HepG2 (cell line): Measurements from ENCODE around the gene ABHD4. TPM values are rescaled to one million over a fixed set of nuclear protein-coding genes. Genes with fewer than 3 reads are reported as not detected.
A peak's percentile ranks its signal among the peaks of the same experiment; 100 is the strongest.

Experiments
- AHR ChIP-seq: IDR thresholded peaks from 2 replicates; pipeline ENCODE4 v1.6.1; 2018; ENCODE audit warnings: missing genetic modification reagents, missing compliant biosample characterization
- EED ChIP-seq: sonication (generic); formaldehyde crosslinking; IDR thresholded peaks from 2 replicates; pipeline ENCODE4 v1.5.0; 2020; ENCODE audit warnings: mild to moderate bottlenecking, missing genetic modification reagents
- ELF1 ChIP-seq: sonication (generic); formaldehyde crosslinking; IDR thresholded peaks from 2 replicates; pipeline ENCODE4 v1.4.0; 2020; ENCODE audit warnings: missing genetic modification reagents
- HCFC1 ChIP-seq: fragments of 150-350 bp; IDR thresholded peaks from 2 replicates; pipeline ENCODE4 v1.6.1; 2014; ENCODE audit warnings: low read depth, low read length
- PAX8 ChIP-seq: sonication (generic); formaldehyde crosslinking; IDR thresholded peaks from 2 replicates; pipeline ENCODE4 v1.8.0; 2022; ENCODE audit warnings: mild to moderate bottlenecking, missing genetic modification reagents, borderline replicate concordance
- SP5 ChIP-seq: IDR thresholded peaks from 2 replicates; pipeline ENCODE4 v1.6.1; 2016; ENCODE audit warnings: low read depth, borderline replicate concordance
- ZNF124 ChIP-seq: sonication (generic); formaldehyde crosslinking; IDR thresholded peaks from 2 replicates; pipeline ENCODE4 v1.4.0; 2020; ENCODE audit warnings: missing genetic modification reagents
- ZNF263 ChIP-seq: sonication (generic); formaldehyde crosslinking; IDR thresholded peaks from 2 replicates; pipeline ENCODE4 v1.4.0; 2020; ENCODE audit warnings: missing genetic modification reagents
- ZNF44 ChIP-seq: sonication (generic); formaldehyde crosslinking; IDR thresholded peaks from 2 replicates; pipeline ENCODE4 v1.5.1; 2020; ENCODE audit warnings: mild to moderate bottlenecking, missing genetic modification reagents
- ZNF441 ChIP-seq: sonication (generic); formaldehyde crosslinking; IDR thresholded peaks from 2 replicates; pipeline ENCODE4 v1.7.0; 2021; ENCODE audit warnings: missing genetic modification reagents, borderline replicate concordance
- ZNF781 ChIP-seq: sonication (generic); formaldehyde crosslinking; IDR thresholded peaks from 2 replicates; pipeline ENCODE4 v1.5.1; 2020; ENCODE audit warnings: borderline replicate concordance, mild to moderate bottlenecking, missing genetic modification reagents; ENCODE audit errors: not compliant biosample characterization
- ZNF879 ChIP-seq: sonication (generic); formaldehyde crosslinking; IDR thresholded peaks from 2 replicates; pipeline ENCODE4 v1.8.1; 2023; ENCODE audit warnings: missing genetic modification reagents
- polyA plus RNA-seq, 8 experiments: library from polyadenylated mRNA; depleted of rRNA in 3 of 8; stranded (reverse) in 7 of 8; unstranded in 1 of 8; fragments of >200 nt; fragmentation: Illumina TruSeq in 4 of 8; extraction: Trizol in 4 of 8; gene quantifications; 2 replicates each; pipeline versions ENCODE4 v1.2.1 to v1.2.3, GENCODE V29; 2011 to 2016; ENCODE audit warnings: low read depth in 4 of 8, missing spikeins in 1 of 8, mixed read lengths in 1 of 8; ENCODE audit not compliant: insufficient read depth in 1 of 8
- total RNA-seq, 5 experiments: library from RNA; depleted of rRNA; stranded (reverse); fragments of >200 nt; fragmentation: Illumina TruSeq; extraction: Trizol; gene quantifications; 2 replicates each; pipeline ENCODE4 v1.2.3, GENCODE V29; 2016; ENCODE audit warnings: low read depth in 1 of 5
- TF ChIP-seq, protein P1 (sequence below): sonication (generic); formaldehyde crosslinking; IDR thresholded peaks from 2 replicates; pipeline ENCODE4 v1.4.0; 2020; ENCODE audit warnings: mild to moderate bottlenecking, missing genetic modification reagents
- TF ChIP-seq, protein P2 (sequence below): sonication (generic); formaldehyde crosslinking; IDR thresholded peaks from 2 replicates; pipeline ENCODE4 v1.5.0; 2020; ENCODE audit warnings: missing genetic modification reagents
- TF ChIP-seq, protein P3 (sequence below): sonication (generic); formaldehyde crosslinking; IDR thresholded peaks from 2 replicates; pipeline ENCODE4 v1.4.0; 2020; ENCODE audit warnings: mild to moderate bottlenecking, missing genetic modification reagents

Gene ABHD4
- total and polyA plus RNA-seq, 2 of the 13 experiments (the other 11 are each of a cell fraction or from before 2014, with no cell fraction given), result 16.1 to 47.5 TPM

DNA sequence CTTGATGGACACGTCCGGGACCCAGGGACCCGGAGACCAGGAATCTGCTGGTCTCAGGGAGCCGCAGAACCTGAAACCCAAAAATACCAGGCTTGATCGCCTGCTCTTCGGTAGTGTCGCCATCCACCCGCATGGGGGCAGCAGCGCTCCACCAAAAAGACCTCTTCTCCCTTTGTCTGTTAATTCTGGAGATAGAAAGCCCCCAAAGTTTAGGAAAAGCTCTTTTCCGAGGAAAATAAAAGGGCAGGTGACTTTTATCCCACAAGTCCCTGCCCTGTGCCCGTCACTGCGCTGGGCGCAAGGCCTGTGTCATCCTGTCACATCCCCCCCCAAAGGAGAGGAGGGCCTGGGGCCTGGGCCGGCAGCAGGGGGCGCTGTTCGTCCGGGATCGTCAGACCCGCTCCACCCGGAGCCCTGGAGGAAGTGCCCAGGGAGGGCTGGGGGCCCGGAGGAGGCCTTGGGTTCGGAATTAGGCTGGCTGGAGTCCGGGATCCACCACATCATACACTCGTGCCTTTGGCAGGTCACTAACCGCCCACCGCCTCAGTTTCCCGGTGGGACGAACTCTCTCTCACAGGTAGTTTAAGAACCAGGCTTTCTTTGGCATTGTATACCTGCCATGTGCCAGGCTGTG, 41.0 kb upstream of the ABHD4 start (continued):
- no peak for TF ChIP-seq HCFC1
- no peak for TF ChIP-seq ZNF263 (CRISPR knock-in tag)
- no peak for TF ChIP-seq ZNF44
- TF ChIP-seq ELF1 (CRISPR knock-in tag), result peak; percentile 65
- TF ChIP-seq EED (CRISPR knock-in tag), result peak; percentile 89; the same call in 1 of the 2 replicates
- TF ChIP-seq ZNF781 (CRISPR knock-in tag), result peak; percentile 91
- no peak for TF ChIP-seq ZNF879 (CRISPR knock-in tag)
- TF ChIP-seq, protein P1, sequence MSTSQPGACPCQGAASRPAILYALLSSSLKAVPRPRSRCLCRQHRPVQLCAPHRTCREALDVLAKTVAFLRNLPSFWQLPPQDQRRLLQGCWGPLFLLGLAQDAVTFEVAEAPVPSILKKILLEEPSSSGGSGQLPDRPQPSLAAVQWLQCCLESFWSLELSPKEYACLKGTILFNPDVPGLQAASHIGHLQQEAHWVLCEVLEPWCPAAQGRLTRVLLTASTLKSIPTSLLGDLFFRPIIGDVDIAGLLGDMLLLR (CRISPR knock-in tag), result no peak
- TF ChIP-seq, protein P2, sequence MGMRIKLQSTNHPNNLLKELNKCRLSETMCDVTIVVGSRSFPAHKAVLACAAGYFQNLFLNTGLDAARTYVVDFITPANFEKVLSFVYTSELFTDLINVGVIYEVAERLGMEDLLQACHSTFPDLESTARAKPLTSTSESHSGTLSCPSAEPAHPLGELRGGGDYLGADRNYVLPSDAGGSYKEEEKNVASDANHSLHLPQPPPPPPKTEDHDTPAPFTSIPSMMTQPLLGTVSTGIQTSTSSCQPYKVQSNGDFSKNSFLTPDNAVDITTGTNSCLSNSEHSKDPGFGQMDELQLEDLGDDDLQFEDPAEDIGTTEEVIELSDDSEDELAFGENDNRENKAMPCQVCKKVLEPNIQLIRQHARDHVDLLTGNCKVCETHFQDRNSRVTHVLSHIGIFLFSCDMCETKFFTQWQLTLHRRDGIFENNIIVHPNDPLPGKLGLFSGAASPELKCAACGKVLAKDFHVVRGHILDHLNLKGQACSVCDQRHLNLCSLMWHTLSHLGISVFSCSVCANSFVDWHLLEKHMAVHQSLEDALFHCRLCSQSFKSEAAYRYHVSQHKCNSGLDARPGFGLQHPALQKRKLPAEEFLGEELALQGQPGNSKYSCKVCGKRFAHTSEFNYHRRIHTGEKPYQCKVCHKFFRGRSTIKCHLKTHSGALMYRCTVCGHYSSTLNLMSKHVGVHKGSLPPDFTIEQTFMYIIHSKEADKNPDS (CRISPR knock-in tag), result no peak
- no peak for TF ChIP-seq ZNF441 (CRISPR knock-in tag)
- TF ChIP-seq, protein P3, sequence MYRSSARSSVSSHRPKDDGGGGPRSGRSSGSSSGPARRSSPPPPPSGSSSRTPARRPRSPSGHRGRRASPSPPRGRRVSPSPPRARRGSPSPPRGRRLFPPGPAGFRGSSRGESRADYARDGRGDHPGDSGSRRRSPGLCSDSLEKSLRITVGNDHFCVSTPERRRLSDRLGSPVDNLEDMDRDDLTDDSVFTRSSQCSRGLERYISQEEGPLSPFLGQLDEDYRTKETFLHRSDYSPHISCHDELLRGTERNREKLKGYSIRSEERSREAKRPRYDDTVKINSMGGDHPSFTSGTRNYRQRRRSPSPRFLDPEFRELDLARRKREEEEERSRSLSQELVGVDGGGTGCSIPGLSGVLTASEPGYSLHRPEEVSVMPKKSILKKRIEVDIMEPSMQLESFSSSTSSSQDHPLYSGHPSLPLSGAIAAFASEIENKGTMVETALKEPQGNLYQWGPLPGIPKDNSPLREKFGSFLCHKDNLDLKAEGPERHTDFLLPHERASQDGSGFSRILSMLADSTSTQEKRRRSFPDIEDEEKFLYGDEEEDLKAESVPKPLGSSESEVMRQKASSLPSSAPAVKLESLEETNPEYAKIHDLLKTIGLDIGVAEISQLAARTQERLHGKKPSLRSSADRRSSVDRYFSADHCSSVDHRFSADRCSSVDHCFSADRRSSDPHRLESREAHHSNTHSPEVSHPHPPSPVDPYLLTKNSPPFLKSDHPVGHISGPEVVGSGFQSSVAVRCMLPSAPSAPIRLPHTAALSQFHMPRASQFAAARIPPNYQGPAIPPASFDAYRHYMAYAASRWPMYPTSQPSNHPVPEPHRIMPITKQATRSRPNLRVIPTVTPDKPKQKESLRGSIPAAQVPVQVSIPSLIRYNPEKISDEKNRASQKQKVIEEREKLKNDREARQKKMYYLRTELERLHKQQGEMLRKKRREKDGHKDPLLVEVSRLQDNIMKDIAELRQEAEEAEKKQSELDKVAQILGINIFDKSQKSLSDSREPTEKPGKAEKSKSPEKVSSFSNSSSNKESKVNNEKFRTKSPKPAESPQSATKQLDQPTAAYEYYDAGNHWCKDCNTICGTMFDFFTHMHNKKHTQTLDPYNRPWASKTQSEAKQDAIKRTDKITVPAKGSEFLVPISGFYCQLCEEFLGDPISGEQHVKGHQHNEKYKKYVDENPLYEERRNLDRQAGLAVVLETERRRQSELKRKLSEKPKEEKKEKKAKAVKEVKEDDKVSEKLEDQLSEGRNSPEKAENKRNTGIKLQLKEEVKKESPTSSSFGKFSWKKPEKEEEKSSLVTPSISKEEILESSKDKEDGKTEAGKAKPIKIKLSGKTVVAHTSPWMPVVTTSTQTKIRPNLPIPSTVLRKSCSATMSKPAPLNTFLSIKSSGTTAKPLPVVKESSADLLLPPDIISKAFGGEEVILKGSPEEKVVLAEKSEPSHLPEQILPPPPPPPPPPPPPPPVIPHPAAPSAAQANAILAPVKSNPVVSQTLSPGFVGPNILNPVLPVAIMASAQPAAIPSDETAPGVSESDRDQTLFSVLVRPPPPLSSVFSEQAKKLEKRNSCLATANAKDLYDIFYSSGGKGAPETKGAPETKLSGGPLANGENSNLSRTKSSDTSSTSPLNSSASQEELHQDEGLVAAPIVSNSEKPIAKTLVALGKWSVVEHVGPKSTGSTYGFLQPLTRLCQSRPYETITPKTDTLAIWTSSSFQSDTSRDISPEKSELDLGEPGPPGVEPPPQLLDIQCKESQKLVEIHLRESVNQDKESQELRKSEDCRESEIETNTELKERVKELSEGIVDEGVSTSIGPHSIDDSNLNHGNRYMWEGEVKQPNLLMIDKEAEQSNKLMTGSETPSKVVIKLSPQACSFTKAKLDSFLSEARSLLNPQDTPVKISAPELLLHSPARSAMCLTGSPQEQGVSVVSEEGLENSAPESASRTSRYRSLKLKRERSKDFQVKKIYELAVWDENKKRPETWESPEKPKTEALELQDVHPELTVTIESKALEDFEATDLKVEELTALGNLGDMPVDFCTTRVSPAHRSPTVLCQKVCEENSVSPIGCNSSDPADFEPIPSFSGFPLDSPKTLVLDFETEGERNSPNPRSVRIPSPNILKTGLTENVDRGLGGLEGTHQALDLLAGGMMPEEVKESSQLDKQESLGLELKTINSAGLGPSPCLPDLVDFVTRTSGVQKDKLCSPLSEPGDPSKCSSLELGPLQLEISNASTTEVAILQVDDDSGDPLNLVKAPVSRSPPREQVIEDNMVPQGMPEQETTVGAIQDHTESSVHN (CRISPR knock-in tag), result no peak
- peak; percentile 33; the same call in 1 of the 2 replicates for TF ChIP-seq ZNF124 (CRISPR knock-in tag)
- TF ChIP-seq PAX8, result no peak
- TF ChIP-seq AHR (CRISPR knock-in tag), result peak; percentile 96
- TF ChIP-seq SP5, result no peak
